Fibroblast of pulmonary artery (primary cell): ENCODE measurements around the gene GPR153.

Source experiments
- DNase-seq: peaks from one replicate; pipeline ENCODE4 v3.0.0-alpha.2; 2010; ENCODE audit warnings: low read depth
- H3K4me3 ChIP-seq: replicated peaks from 2 replicates; pipeline ENCODE4 v1.5.1; 2011; ENCODE audit warnings: low read depth, mild to moderate bottlenecking, control low read depth, low read length, moderate library complexity
- CTCF ChIP-seq: IDR thresholded peaks from 2 replicates; pipeline ENCODE4 v1.5.1; 2011; ENCODE audit warnings: mild to moderate bottlenecking, control low read depth, low read length, inconsistent platforms; ENCODE audit errors: missing control alignments

The GPR153 gene

DNA sequence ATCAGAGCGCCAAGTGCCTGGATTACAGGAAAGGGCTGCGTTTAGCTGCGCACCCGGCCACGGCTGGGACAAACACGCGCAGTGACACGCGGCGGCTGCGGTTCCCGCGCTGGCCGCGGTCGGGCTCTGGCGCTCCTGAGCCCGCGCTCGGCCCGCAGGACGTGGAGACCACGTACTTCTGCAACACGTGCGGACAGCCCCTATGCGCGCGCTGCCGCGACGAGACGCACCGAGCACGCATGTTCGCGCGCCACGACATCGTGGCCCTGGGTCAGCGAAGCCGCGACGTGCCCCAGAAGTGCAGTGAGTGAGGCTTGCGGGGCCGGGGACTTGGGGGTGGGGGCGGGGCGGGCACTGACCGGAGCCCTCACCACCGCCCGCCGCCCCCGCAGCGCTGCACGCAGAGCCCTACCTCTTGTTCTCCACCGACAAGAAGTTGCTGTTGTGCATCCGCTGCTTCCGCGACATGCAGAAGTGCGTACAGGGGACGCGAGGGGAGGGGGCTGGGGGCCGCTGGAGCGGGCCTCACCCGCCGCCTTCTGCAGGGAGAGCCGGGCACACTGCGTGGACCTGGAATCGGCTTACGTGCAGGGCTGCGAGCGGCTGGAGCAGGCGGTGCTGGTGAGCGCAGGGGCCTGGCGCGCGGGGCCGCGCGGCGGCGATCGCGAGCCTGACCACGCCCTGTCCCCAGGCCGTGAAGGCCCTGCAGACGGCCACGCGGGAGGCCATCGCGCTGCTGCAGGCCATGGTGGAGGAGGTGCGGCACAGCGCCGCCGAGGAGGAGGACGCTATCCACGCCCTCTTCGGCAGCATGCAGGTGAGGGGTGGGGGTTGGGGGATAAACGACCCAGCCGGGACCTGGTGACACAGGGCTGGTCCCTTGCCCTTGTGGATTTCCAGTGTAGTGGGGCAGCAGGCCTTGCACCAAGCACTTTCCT lies 51.9 kb downstream of the GPR153 start:
- DNase-seq = peak; percentile 52
- peak; percentile 18 for TF ChIP-seq CTCF
- H3K4me3 ChIP-seq = peak overlapping the region; percentile 28

- no peak for TF ChIP-seq CTCF
- no peak overlapping the region for H3K4me3 ChIP-seq
- no peak for DNase-seq
These were observed 53.0 kb downstream of the GPR153 start for GRCh38 chr1:6207921-6208320.

GRCh38 chr1:6207075-6207885 lies 53.6 kb downstream of the GPR153 start:
- no peak overlapping the region for H3K4me3 ChIP-seq
- DNase-seq = no peak
- no peak for TF ChIP-seq CTCF

DNA sequence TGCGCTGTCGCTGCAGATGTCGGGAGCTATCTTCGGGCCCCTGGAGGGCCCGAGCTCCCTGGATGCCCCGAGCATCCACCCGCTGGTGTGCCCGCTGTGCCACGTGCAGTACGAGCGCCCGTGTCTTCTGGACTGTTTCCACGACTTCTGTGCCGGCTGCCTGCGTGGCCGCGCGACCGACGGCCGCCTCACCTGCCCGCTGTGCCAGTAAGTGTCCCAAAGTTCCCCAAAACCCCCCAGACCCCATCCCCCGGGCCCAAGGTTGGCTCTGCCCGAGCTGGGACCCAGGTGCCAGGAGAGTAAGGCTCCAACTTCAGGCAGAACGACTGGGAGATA lies 54.4 kb downstream of the GPR153 start:
- DNase-seq = no peak
- peak overlapping the region; percentile 58 for H3K4me3 ChIP-seq
- no peak for TF ChIP-seq CTCF

DNA sequence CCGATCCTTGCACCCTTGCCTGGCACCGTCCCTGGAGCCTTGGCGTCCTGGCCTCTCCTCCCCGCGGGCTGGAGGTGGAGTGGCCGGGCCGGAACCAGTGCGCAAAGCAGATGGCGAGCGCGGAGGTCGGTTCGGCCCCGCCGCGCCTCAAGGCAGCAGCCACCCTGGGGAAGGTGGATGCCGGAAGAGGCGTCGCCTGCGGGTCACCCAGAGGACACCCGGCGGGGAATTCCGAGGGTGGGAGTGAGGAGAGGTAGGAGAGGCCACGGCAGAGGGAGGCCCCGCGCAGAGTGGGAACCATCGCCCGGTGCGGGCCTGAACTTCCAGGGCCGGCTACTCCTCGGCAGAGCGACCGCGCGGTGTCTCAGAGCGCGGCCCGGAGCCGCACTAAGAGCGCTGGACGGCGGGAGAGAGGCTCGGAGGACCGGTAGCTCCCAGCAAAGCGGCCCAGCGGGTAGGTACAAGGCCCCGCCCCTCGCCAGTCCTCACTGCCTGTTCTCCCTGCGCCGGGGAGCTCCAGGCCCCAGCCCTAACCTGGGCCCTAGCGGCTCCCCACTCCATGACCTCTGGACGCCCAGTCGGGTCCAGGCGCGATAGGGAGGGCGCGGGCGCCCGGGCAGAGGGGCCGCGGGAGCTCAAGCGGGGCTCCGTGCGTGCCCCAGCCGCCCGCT lies 54.9 kb downstream of the GPR153 start, which contains the start of gene RNF207:
RNF207 (plus strand) TSS at position 271 of the 671 bp plus-strand sequence. CDS start 417 bp downstream, outside the sequence.
- peak within 1 kb of the TSS; percentile 58 for H3K4me3 ChIP-seq
- DNase-seq = peak; percentile 63
- no peak for TF ChIP-seq CTCF

DNA sequence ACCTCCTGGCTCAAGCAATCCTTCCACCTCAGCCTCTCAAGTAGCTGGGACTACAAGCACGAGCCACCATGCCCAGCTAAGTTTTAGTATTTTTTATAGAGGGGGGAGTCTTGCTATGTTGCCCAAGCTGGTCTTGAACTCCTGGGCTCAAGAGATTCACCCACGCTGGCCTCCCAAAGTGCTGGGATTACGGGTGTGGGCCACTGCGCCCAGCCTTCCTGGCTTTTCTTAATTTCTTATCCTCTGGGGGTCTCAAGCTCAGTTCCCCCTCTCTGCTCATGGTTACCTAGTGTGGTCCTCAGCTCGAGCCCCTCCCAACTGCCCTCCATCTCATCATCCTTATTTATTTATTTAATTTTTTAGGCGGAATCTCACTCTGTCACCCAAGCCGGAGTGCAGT lies 58.6 kb downstream of the GPR153 start:
- DNase-seq = no peak
- no peak for TF ChIP-seq CTCF
- H3K4me3 ChIP-seq = no peak overlapping the region
